ENCODE data around the gene STX16. TPM values are rescaled to one million over a fixed set of nuclear protein-coding genes. Genes with fewer than 3 reads are reported as not detected.

Gene STX16
- polyA plus RNA-seq, 6 donors from 2014 or later = 15.7 to 35.7 (median 20.8) TPM

DNA sequence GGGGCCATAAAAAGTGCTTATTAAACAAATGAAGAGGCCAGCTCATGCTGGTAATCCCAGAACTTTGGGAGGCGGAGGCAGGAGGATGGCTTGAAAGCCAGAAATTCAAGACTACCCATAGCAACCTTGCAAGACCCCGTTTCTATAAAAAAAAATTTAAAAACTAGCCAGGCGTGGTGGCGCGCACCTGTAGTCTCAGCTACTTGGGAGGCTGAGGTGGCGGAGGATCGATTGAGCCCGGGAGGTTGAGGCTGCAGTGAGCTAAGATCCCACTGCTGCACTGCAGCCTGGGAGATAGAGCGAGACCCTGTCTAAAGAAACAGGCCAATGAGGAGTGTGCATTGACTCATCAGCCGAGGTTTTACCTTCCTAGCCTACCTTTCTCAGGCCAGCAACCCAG lies 56.7 kb downstream of the STX16 start:
- no peak for DNase-seq
- H3K9me3 Mint-ChIP-seq = no peaks in the 10 kb centered on the region
- no peak overlapping the region for H3K4me3 Mint-ChIP-seq
- H3K27ac Mint-ChIP-seq = no peak overlapping the region
- H3K36me3 Mint-ChIP-seq = peaks cover 9 to 17% of the 10 kb centered on the region in 2 donors
- no peak for ATAC-seq (ENCODE audit: low read depth in 2 of 2)
- H3K27me3 Mint-ChIP-seq = no peaks in the 10 kb centered on the region
- peaks cover 0 to 6% (median 0%) of the 10 kb centered on the region in 3 donors for H3K4me1 Mint-ChIP-seq

DNA sequence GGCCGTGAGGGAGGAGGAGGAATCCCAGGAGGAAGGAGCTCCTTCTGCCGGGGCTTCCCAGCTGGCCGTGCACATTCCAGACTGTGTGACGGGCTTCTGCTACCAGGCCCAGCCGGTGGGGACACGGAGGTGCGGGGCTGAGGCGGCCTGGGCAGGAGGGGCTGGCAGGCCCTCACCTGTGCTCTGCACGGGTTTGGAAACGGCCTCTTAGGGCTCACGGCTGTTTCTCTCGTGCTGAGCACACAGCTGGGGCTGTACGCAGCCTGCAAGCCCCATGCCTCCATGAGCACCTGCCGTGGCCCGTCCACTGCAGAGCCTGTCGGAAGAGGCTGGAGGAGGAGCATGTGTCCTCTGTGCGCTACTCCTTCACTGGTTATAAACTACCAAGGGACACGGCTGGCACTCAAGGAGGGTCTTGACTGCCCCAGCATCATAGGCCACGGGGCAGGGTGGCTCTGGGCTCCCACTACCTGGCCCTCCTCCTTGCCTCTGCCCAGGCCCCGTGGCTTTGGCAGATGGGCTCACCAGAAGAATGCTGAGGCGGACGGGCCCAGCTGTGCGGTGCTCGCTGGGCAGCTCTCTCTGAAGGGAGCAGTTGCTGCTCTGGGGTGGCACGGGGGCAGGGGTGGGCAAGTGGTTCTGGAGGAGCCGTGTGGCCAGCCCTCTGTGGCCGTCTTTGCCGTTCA lies 57.3 kb downstream of the STX16 start:
- peaks cover 0 to 6% (median 0%) of the 10 kb centered on the region in 3 donors for H3K4me1 Mint-ChIP-seq
- DNase-seq (no peak), ATAC-seq (ENCODE audit: low read depth in 2 of 2) (no peak)
- H3K27me3 Mint-ChIP-seq = no peaks in the 10 kb centered on the region
- peak overlapping the region in 1 of 6 donors; percentile 59 for H3K27ac Mint-ChIP-seq
- H3K36me3 Mint-ChIP-seq = peaks cover 3 to 10% of the 10 kb centered on the region in 2 donors
- H3K4me3 Mint-ChIP-seq = no peak overlapping the region
- H3K9me3 Mint-ChIP-seq = no peaks in the 10 kb centered on the region

DNA sequence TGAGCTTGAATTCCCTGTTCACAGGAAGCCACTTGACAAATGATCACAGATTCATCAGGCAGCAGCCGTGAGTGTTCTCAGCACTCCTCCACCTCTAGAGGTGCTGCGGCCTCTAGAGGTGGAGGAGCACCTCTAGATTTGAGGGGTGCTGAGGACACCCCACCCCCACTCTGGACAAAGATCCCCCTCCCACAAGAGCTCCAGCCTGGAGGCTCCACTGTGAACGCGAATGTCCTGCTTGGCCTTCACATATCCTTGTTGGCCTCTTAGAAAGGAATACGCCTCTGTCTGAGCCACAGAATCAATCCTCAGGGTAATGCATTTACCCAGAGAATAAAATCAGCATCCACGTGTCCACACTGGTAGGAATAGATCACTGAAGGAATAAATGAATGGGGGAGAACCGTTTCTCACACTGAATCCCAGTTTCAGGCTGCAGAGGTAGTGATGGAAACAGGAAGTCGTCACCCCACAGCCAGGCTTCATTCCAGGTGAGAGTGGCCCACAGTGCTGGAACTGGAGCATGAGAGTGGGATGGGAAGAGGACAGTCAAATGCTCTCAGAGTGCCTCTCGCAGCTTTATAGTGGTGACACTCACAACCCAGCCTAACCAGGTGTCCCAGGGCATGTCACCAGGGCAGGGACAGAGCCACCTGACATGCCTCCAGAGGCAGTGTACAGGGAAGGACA lies 58.1 kb downstream of the STX16 start:
- DNase-seq = no peak
- Mint-ChIP-seq H3K4me3 (no peak overlapping the region), H3K9me3 (no peaks in the 10 kb centered on the region), H3K27me3 (no peaks in the 10 kb centered on the region), H3K4me1 (peaks cover 0 to 6% (median 0%) of the 10 kb centered on the region in 3 donors), H3K36me3 (peaks cover 0 to 7% of the 10 kb centered on the region in 2 donors), H3K27ac (peak overlapping the region in 2 of 6 donors; percentile 64 to 76)
- ATAC-seq (ENCODE audit: low read depth in 2 of 2) = no peak

DNA sequence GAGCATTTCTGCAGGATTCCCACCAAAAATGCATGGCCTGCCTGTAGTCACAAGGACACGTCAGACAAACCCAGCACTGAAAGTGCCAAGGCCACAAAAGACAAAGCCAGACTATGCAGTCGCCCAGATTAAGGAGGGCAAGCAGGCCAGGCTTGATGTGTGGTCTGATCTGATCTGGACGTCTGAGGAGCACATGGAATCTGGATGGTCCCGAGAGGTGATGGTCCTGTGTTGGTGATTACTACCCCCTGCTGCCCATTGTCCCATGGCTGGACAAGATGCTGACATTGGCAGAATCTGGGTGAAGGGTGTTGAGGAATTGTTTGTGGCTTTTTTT lies 58.6 kb downstream of the STX16 start:
- Mint-ChIP-seq H3K27ac (peak overlapping the region in 1 of 6 donors; percentile 64), H3K4me1 (peaks cover 0 to 6% (median 0%) of the 10 kb centered on the region in 3 donors), H3K9me3 (no peaks in the 10 kb centered on the region), H3K4me3 (no peak overlapping the region), H3K27me3 (no peaks in the 10 kb centered on the region), H3K36me3 (peaks cover 0 to 4% of the 10 kb centered on the region in 2 donors)
- DNase-seq (no peak), ATAC-seq (ENCODE audit: low read depth in 2 of 2) (no peak)

DNA sequence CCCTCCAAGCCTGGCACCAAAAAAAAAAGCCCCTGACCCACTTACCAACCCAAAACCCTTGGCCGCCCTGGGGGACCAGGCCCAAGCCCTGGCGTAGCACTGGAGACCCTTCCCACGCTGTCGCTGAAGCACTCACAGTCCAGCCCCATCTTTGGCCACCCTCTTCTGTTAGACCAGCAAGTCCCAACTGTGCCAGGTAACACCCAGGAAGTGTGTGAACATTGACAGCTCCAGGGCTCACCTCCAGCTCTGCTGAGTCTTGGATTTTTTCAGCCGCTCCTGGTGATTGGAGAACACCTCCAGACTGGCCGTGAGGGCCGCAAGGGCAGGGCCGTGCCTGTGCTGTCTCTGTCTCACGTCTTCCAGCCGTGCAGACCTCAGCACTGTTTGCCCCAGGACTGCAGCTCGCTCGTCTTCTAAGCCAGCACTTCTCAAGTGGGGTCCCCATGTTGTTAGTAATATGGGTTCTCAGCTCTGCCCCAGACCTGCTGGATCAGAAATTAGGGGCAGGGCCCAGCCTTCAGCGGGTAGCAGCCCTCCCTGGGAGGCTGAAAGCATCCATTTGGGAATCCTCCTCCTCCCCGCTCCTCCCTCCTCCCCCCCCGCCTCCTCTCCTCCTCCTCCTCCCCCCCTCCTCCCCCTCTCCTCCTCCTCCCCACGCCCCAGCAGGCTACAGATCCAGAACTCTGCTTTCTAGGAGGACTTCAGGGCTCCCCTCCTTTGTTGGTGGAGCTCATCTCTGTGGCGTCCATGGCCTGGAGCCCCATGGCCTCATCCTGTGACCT lies 59.6 kb downstream of the STX16 start:
- no peaks in the 10 kb centered on the region for H3K36me3 Mint-ChIP-seq
- no peak overlapping the region for H3K27ac Mint-ChIP-seq
- H3K9me3 Mint-ChIP-seq = no peaks in the 10 kb centered on the region
- DNase-seq (no peak), ATAC-seq (ENCODE audit: low read depth in 2 of 2) (no peak)
- H3K4me3 Mint-ChIP-seq = peak overlapping the region in 1 of 8 donors; percentile 29
- no peaks in the 10 kb centered on the region for H3K27me3 Mint-ChIP-seq
- peaks cover 0 to 6% (median 0%) of the 10 kb centered on the region in 3 donors for H3K4me1 Mint-ChIP-seq

DNA sequence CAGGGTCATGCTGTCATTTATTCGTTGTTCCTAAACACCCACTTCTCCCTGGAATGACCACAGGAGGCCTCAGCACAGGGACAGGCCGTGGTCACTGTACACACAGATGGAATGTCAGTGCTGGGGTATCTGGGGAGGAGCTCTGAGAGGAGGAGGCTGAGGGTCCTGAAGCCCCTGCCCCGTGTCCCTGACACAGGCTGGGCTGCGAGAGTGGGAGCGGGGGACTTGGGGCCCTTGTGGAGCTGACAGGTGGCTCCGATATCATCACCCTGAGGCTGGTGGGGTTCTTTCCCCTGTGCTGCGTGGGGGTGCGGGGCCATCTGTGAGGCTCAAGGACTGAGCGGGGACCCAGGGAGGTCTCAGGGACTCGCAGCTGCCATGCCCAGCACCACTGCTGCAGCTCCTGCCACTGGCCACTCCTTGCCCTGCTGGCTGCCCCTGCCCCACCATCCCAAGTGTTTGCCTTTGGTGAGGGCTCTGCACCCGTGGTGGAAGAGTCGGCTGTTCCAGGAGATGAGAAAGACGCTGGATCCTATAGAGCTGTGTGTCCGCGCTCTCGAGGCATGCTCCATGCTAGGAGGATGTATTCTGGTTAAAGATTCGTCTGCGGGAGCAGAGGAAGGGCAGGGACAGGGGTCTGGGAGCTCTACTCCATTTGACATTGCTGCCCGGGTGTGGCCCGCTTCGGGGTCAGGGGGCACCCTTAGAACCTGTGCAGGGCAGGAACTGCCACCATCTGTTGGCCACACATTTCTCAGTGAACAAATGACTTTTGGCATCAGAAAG lies 60.4 kb downstream of the STX16 start:
- Mint-ChIP-seq H3K36me3 (no peaks in the 10 kb centered on the region), H3K4me3 (no peak overlapping the region), H3K9me3 (no peaks in the 10 kb centered on the region), H3K27me3 (no peaks in the 10 kb centered on the region), H3K4me1 (peaks cover 0 to 6% (median 0%) of the 10 kb centered on the region in 3 donors), H3K27ac (no peak overlapping the region)
- ATAC-seq (ENCODE audit: low read depth in 2 of 2) (no peak), DNase-seq (no peak)

DNA sequence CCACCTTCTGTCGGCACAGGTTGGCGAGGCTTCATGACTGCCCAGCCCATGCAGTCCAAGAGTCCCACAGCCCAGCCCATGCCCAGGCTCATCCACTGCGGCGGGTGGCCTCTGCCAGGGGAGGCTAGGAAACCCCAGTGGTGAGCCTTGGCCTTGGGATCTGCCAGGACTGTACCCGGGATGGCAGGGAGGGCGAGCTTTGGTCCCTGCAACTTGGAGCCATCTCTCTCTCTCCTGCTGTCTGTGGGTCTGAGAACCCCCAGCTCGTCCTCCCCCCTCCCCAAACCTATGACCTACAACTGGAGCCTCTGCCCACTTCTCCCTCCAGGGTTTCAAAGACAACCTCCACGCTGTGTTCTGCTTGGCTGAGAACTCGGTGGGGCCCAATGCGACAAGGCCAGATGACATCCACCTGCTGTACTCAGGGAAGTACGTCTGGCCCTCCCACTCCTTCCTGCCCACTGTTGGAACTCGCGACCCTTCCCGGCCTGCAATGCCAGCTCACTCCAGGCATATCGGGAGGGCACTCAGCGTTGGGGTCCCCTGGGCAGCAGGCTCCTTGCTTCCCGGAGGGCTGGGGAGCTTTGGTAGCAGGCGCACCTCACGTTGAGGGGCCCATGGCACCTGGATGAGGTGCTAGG lies 61.2 kb downstream of the STX16 start:
- Mint-ChIP-seq H3K27ac (no peak overlapping the region), H3K27me3 (no peaks in the 10 kb centered on the region), H3K36me3 (no peaks in the 10 kb centered on the region), H3K4me1 (peaks cover 0 to 6% (median 0%) of the 10 kb centered on the region in 3 donors), H3K4me3 (peak overlapping the region in 1 of 8 donors; percentile 69), H3K9me3 (no peaks in the 10 kb centered on the region)
- no peak for DNase-seq
- no peak for ATAC-seq (ENCODE audit: low read depth in 2 of 2)

DNA sequence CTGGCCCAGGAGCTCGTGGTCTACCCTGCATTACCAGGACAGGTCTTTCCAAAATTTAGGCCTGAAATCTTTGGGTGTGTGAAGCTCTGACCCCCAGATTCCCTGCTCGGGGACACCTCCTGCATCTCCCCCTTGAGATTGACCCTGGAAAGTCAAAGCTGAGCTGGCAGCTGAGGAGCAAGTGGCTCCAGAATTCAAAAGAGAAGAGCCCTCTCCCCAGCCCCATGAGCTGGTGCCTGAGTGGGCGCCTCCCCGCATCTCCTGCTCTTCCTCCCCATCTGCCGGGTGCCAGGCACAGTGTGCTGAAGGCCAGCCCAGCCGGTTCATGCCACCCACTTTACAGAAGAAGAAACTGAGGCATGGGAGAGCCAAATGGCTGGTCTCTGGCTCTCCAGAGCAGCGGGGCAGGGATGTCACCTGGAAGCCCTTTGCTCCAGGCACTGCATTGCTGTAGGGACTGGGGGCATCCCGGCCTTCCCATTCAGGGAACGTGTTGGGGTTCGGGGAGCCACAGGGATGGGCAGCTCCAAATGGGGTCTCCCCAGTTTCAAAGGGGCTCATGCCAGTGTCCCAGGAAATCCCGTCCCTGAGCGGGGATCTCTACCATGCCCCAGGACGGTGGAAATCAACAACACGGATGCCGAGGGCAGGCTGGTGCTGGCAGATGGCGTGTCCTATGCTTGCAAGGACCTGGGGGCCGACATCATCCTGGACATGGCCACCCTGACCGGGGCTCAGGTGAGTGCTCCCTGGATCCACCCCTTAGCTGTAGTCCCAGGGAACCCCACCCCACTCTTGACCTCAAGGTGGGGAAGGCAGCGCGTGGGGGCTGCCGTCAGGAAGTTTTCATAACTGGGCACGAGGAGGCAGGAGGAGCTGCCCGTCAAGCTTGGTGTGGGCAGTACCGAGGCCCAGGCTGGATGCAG lies 62.0 kb downstream of the STX16 start:
- no peaks in the 10 kb centered on the region for H3K36me3 Mint-ChIP-seq
- DNase-seq (no peak), ATAC-seq (ENCODE audit: low read depth in 2 of 2) (no peak)
- H3K9me3 Mint-ChIP-seq = no peaks in the 10 kb centered on the region
- no peak overlapping the region for H3K27ac Mint-ChIP-seq
- H3K4me3 Mint-ChIP-seq = no peak overlapping the region
- no peaks in the 10 kb centered on the region for H3K27me3 Mint-ChIP-seq
- H3K4me1 Mint-ChIP-seq = peaks cover 0 to 6% (median 0%) of the 10 kb centered on the region in 3 donors

DNA sequence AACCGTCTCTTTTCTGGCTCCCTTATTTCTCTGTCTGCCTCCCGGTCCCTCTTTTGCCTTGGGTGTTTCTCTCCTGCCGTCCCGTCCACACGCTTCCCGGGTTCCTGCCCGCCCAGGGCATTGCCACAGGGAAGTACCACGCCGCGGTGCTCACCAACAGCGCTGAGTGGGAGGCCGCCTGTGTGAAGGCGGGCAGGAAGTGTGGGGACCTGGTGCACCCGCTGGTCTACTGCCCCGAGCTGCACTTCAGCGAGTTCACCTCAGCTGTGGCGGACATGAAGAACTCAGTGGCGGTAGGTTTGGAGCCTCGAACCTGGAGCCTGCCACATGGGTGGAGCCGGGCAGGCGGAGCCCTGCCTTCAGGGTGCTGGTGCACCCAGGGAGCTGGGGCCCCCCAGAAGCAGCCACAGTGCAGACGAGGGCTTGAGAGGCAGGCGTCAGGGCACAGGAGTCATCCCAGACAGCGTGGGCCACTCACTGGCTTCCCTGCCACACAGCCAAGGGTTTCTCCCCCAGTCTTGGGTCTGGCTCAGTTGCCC lies 62.8 kb downstream of the STX16 start:
- no peaks in the 10 kb centered on the region for H3K9me3 Mint-ChIP-seq
- H3K27ac Mint-ChIP-seq = no peak overlapping the region
- peaks cover 0 to 6% (median 0%) of the 10 kb centered on the region in 3 donors for H3K4me1 Mint-ChIP-seq
- ATAC-seq (ENCODE audit: low read depth in 2 of 2) (no peak), DNase-seq (no peak)
- no peaks in the 10 kb centered on the region for H3K36me3 Mint-ChIP-seq
- H3K4me3 Mint-ChIP-seq = no peak overlapping the region
- H3K27me3 Mint-ChIP-seq = no peaks in the 10 kb centered on the region

DNA sequence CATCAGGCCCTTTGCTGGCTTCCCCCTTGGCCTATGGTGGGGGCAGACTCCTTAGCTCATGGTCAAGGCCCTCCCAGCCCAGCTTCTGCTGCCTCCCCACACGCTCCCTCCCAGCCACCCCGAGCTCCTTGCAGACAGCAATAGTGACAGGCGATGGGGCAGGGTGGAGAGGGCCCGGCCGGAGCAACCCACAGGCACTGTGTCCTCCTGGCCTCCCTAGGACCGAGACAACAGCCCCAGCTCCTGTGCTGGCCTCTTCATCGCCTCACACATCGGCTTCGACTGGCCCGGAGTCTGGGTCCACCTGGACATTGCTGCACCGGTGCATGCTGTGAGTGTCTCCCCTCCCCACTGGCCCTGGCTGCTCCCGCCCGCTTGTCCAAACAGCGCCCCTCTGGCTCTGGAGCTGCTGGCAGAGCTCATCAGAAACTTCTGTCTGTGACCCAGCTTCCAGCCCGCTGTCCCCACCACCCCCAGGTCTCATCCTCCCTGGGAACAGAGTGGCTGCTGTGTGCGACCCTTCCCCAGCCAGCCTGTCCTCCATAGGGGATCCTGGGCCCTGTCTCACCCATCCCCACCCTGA lies 63.3 kb downstream of the STX16 start:
- Mint-ChIP-seq H3K4me3 (no peak overlapping the region), H3K27me3 (no peaks in the 10 kb centered on the region), H3K36me3 (no peaks in the 10 kb centered on the region), H3K27ac (no peak overlapping the region), H3K9me3 (no peaks in the 10 kb centered on the region), H3K4me1 (peaks cover 0 to 6% (median 0%) of the 10 kb centered on the region in 3 donors)
- ATAC-seq (ENCODE audit: low read depth in 2 of 2) (no peak), DNase-seq (no peak)

DNA sequence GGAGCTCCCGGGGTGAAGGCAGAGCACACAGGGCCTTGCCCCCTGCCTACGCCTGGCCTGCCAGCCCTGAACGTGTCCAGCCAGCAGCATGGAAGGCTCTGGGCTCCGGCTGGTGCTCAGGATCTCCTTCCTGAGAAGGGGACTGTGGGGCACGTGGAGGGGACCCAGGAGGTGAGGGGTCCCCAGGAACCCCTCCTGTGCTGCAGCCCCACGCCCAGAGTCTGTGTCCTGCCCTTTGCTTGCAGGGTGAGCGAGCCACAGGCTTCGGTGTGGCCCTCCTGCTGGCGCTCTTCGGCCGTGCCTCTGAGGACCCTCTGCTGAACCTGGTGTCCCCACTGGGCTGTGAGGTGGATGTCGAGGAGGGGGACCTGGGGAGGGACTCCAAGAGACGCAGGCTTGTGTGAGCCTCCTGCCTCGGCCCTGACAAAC lies 63.9 kb downstream of the STX16 start:
- no peaks in the 10 kb centered on the region for H3K9me3 Mint-ChIP-seq
- no peaks in the 10 kb centered on the region for H3K27me3 Mint-ChIP-seq
- H3K36me3 Mint-ChIP-seq = no peaks in the 10 kb centered on the region
- no peak overlapping the region for H3K4me3 Mint-ChIP-seq
- no peak overlapping the region for H3K27ac Mint-ChIP-seq
- ATAC-seq (ENCODE audit: low read depth in 2 of 2) = no peak
- peaks cover 0 to 6% (median 0%) of the 10 kb centered on the region in 3 donors for H3K4me1 Mint-ChIP-seq
- no peak for DNase-seq
